NK-92 (cell line): ENCODE results near the gene KRTAP2-3.
"Not testable (repeated sequence)": the region's sequence is repeated elsewhere in the genome, so short reads cannot be mapped to it uniquely, and the experiment has no call there.

Experiments used
- DNase-seq: peaks from one replicate; lab custom pipeline; 2025; ENCODE audit not compliant: unreplicated experiment; lab: John Stamatoyannopoulos, UW

Gene KRTAP2-3

GRCh38 chr17:41037853-41038350, 22.0 kb downstream of the KRTAP2-3 start:
- DNase-seq = no peak

- not testable (repeated sequence) for DNase-seq
Observed at GRCh38 chr17:41034346-41034935, 25.5 kb downstream of the KRTAP2-3 start, which contains the start of gene KRTAP1-3. KRTAP1-3 (minus strand) TSS chr17:41034874; CDS start chr17:41034821, 53 bp downstream.

- DNase-seq = no peak
Observed at GRCh38 chr17:41029633-41030245, 30.2 kb downstream of the KRTAP2-3 start, which contains the start of gene KRTAP1-4. KRTAP1-4 (minus strand) TSS chr17:41030195; CDS start chr17:41030078, 117 bp downstream.

- DNase-seq = no peak
Observed at GRCh38 chr17:41026715-41027471, 33.0 kb downstream of the KRTAP2-3 start, which contains the start of gene KRTAP1-5. KRTAP1-5 (minus strand) TSS chr17:41027208; CDS start chr17:41027155, 53 bp downstream.

- DNase-seq = no peak
Observed at GRCh38 chr17:41024697-41025096, 35.2 kb downstream of the KRTAP2-3 start.

- DNase-seq = no peak
Observed at GRCh38 chr17:41020336-41020735, 39.6 kb downstream of the KRTAP2-3 start.

GRCh38 chr17:41019415-41019814, 40.5 kb downstream of the KRTAP2-3 start:
- DNase-seq = no peak

- no peak for DNase-seq
Observed at GRCh38 chr17:41018541-41018940, 41.4 kb downstream of the KRTAP2-3 start.

GRCh38 chr17:41016578-41017215, 43.2 kb downstream of the KRTAP2-3 start:
- DNase-seq = no peak

- no peak for DNase-seq
Observed at GRCh38 chr17:41015454-41015853, 44.5 kb downstream of the KRTAP2-3 start.

- no peak for DNase-seq
Observed at GRCh38 chr17:41013606-41014005, 46.3 kb downstream of the KRTAP2-3 start.

- no peak for DNase-seq
Observed at GRCh38 chr17:41013181-41013580, 46.7 kb downstream of the KRTAP2-3 start.

- no peak for DNase-seq
Observed at GRCh38 chr17:41012326-41013120, 47.4 kb downstream of the KRTAP2-3 start.

GRCh38 chr17:41010441-41010840, 49.5 kb downstream of the KRTAP2-3 start:
- DNase-seq = no peak

GRCh38 chr17:41009936-41010335, 50.0 kb downstream of the KRTAP2-3 start:
- no peak for DNase-seq

GRCh38 chr17:41009301-41009760, 50.6 kb downstream of the KRTAP2-3 start:
- no peak for DNase-seq
